ENCODE measurements around the gene SLCO1C1.

DNA sequence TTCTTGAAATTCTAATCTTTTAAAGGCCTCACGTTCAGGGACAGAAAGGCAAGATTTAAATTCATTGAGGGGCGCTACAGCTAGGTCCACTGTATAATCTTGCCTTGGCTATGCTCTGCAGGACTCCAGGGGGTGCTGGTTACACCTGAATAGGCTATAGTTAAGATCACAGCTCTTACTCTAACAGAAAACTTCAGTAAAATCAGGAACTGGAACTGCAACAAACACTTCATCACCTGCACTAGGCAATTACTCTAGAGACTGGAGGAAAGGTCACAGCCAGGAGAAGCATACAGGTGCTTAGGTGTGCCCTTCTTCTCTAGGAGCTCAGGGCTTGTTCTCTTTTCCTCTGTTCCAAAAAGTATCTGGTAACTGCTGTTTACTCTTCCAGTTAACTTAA lies 20.9 kb downstream of the SLCO1C1 start:
- TF ChIP-seq EP300 (IDR thresholded peaks at IDR 0.05) (no peak), POLR2AphosphoS5 (IDR thresholded peaks at IDR 0.05) (no peak)
